Measurements from ENCODE around the gene NFAM1. TPM values are rescaled to one million over a fixed set of nuclear protein-coding genes. Genes with fewer than 3 reads are reported as not detected.

NFAM1 gene
- total RNA-seq, 1 donor: under 0.01 TPM

DNA sequence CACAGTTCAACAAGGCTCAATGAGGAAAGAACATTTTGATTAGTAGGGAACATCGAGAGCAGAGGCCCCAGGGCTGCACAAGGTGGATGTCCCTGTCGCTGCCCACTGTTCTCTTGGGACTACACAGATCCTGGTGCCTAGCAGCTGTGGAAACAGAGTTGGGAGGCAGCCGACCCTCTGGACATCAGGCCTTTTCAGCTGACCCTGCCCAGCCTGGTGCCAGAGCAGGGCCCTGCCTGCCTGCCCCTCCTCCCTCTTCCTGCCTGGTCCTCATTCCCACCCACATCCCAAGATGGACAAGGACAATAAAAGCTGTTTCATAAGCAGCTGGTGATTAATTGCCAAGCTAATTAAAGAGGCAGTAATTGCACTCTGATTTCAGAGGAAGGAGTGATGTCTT, 60.7 kb downstream of the NFAM1 start:
- peaks cover 5% of the 10 kb centered on the region for H4K20me1 ChIP-seq (ENCODE audit: insufficient read depth, low read length)
- H3K79me2 ChIP-seq (ENCODE audit: insufficient read depth, low read length): no peaks in the 10 kb centered on the region
- no peak overlapping the region for H3K27ac ChIP-seq (ENCODE audit: low read depth, low read length)
- H3K27me3 ChIP-seq (ENCODE audit: insufficient read depth, low read length): peaks cover 28% of the 10 kb centered on the region
- H2AFZ ChIP-seq (ENCODE audit: low read length): no peak overlapping the region
- H3K36me3 ChIP-seq (ENCODE audit: insufficient read depth, low read length): no peaks in the 10 kb centered on the region
- peaks cover 10% of the 10 kb centered on the region for H3K4me1 ChIP-seq (ENCODE audit: insufficient read depth, low read length)
- TF ChIP-seq, protein P1, sequence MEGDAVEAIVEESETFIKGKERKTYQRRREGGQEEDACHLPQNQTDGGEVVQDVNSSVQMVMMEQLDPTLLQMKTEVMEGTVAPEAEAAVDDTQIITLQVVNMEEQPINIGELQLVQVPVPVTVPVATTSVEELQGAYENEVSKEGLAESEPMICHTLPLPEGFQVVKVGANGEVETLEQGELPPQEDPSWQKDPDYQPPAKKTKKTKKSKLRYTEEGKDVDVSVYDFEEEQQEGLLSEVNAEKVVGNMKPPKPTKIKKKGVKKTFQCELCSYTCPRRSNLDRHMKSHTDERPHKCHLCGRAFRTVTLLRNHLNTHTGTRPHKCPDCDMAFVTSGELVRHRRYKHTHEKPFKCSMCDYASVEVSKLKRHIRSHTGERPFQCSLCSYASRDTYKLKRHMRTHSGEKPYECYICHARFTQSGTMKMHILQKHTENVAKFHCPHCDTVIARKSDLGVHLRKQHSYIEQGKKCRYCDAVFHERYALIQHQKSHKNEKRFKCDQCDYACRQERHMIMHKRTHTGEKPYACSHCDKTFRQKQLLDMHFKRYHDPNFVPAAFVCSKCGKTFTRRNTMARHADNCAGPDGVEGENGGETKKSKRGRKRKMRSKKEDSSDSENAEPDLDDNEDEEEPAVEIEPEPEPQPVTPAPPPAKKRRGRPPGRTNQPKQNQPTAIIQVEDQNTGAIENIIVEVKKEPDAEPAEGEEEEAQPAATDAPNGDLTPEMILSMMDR (IDR thresholded peaks at IDR 0.05; ENCODE audit: extremely low read depth, low read depth, low read length): no peak
- DNase-seq (ENCODE audit: insufficient read length, low spot score, missing footprints): no peak
- H3K4me3 ChIP-seq (ENCODE audit: insufficient read depth, low read length): no peak overlapping the region
- H3K9me3 ChIP-seq (ENCODE audit: low read depth, low read length): no peaks in the 10 kb centered on the region
- no peak overlapping the region for H3K4me2 ChIP-seq (ENCODE audit: insufficient read depth, low read length)

DNA sequence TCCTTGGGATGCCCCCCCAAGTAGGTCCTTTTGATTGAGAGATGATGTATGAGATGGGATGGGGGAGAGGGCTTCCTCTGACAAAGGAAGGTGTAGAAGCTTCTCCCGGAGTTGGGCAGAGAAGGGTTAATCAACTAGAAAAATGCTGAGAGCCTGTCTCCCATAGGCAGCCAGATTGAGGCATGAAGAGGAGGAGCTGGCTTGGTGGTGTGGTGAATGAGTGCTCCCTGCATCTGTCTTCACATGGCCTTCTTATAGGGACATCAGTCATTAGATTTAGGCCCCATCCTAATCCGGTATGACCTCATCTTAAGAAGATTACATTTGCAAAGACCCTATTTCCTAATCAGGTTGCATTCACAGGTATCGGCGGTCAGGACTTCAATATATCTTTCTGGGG, 61.1 kb downstream of the NFAM1 start:
- H3K79me2 ChIP-seq (ENCODE audit: insufficient read depth, low read length): no peaks in the 10 kb centered on the region
- no peaks in the 10 kb centered on the region for H3K9me3 ChIP-seq (ENCODE audit: low read depth, low read length)
- DNase-seq (ENCODE audit: insufficient read length, low spot score, missing footprints): no peak
- H4K20me1 ChIP-seq (ENCODE audit: insufficient read depth, low read length): peaks cover 5% of the 10 kb centered on the region
- no peaks in the 10 kb centered on the region for H3K36me3 ChIP-seq (ENCODE audit: insufficient read depth, low read length)
- no peak overlapping the region for H3K27ac ChIP-seq (ENCODE audit: low read depth, low read length)
- peaks cover 10% of the 10 kb centered on the region for H3K4me1 ChIP-seq (ENCODE audit: insufficient read depth, low read length)
- H3K27me3 ChIP-seq (ENCODE audit: insufficient read depth, low read length): peaks cover 31% of the 10 kb centered on the region
- H3K4me3 ChIP-seq (ENCODE audit: insufficient read depth, low read length): no peak overlapping the region
- no peak overlapping the region for H2AFZ ChIP-seq (ENCODE audit: low read length)
- no peak overlapping the region for H3K4me2 ChIP-seq (ENCODE audit: insufficient read depth, low read length)
- TF ChIP-seq, protein P1 (IDR thresholded peaks at IDR 0.05; ENCODE audit: extremely low read depth, low read depth, low read length): no peak

- peaks cover 47% of the 10 kb centered on the region for H3K27me3 ChIP-seq (ENCODE audit: insufficient read depth, low read length)
- no peaks in the 10 kb centered on the region for H3K79me2 ChIP-seq (ENCODE audit: insufficient read depth, low read length)
- H3K36me3 ChIP-seq (ENCODE audit: insufficient read depth, low read length): no peaks in the 10 kb centered on the region
- H2AFZ ChIP-seq (ENCODE audit: low read length): peak overlapping the region; percentile 93
- H3K27ac ChIP-seq (ENCODE audit: low read depth, low read length): no peak overlapping the region
- H4K20me1 ChIP-seq (ENCODE audit: insufficient read depth, low read length): peaks cover 5% of the 10 kb centered on the region
- peak overlapping the region; percentile 95 for H3K4me2 ChIP-seq (ENCODE audit: insufficient read depth, low read length)
- peak; percentile 98 for DNase-seq (ENCODE audit: insufficient read length, low spot score, missing footprints)
- peak overlapping the region; percentile 71 for H3K4me3 ChIP-seq (ENCODE audit: insufficient read depth, low read length)
- TF ChIP-seq, protein P1 (IDR thresholded peaks at IDR 0.05; ENCODE audit: extremely low read depth, low read depth, low read length): no peak
- no peaks in the 10 kb centered on the region for H3K9me3 ChIP-seq (ENCODE audit: low read depth, low read length)
- peaks cover 10% of the 10 kb centered on the region for H3K4me1 ChIP-seq (ENCODE audit: insufficient read depth, low read length)
Observed at GRCh38 chr22:42369250-42370041, 62.8 kb downstream of the NFAM1 start.

- Histone ChIP-seq H3K4me3 (ENCODE audit: insufficient read depth, low read length) (peak overlapping the region; percentile 60), H3K9me3 (ENCODE audit: low read depth, low read length) (no peaks in the 10 kb centered on the region), H2AFZ (ENCODE audit: low read length) (no peak overlapping the region), H3K4me1 (ENCODE audit: insufficient read depth, low read length) (peaks cover 10% of the 10 kb centered on the region), H3K27ac (ENCODE audit: low read depth, low read length) (no peak overlapping the region), H3K79me2 (ENCODE audit: insufficient read depth, low read length) (no peaks in the 10 kb centered on the region), H4K20me1 (ENCODE audit: insufficient read depth, low read length) (peaks cover 5% of the 10 kb centered on the region), H3K4me2 (ENCODE audit: insufficient read depth, low read length) (peak overlapping the region; percentile 71), H3K27me3 (ENCODE audit: insufficient read depth, low read length) (peaks cover 55% of the 10 kb centered on the region), H3K36me3 (ENCODE audit: insufficient read depth, low read length) (no peaks in the 10 kb centered on the region)
- peak; percentile 76 for DNase-seq (ENCODE audit: insufficient read length, low spot score, missing footprints)
- TF ChIP-seq, protein P1 (IDR thresholded peaks at IDR 0.05; ENCODE audit: extremely low read depth, low read depth, low read length): no peak
Observed at GRCh38 chr22:42368379-42369249, 63.6 kb downstream of the NFAM1 start.
